HPDE6-E6E7 (cell line): ENCODE measurements around the gene GPR68.
"Not testable (repeated sequence)": the region's sequence is repeated elsewhere in the genome, so short reads cannot be mapped to it uniquely, and the experiment has no call there.

Experiments
- DNase-seq: peaks from one replicate; pipeline ENCODE4 v3.0.0; 2011; ENCODE audit warnings: missing footprints; ENCODE audit errors: extremely low spot score

The GPR68 gene

DNA sequence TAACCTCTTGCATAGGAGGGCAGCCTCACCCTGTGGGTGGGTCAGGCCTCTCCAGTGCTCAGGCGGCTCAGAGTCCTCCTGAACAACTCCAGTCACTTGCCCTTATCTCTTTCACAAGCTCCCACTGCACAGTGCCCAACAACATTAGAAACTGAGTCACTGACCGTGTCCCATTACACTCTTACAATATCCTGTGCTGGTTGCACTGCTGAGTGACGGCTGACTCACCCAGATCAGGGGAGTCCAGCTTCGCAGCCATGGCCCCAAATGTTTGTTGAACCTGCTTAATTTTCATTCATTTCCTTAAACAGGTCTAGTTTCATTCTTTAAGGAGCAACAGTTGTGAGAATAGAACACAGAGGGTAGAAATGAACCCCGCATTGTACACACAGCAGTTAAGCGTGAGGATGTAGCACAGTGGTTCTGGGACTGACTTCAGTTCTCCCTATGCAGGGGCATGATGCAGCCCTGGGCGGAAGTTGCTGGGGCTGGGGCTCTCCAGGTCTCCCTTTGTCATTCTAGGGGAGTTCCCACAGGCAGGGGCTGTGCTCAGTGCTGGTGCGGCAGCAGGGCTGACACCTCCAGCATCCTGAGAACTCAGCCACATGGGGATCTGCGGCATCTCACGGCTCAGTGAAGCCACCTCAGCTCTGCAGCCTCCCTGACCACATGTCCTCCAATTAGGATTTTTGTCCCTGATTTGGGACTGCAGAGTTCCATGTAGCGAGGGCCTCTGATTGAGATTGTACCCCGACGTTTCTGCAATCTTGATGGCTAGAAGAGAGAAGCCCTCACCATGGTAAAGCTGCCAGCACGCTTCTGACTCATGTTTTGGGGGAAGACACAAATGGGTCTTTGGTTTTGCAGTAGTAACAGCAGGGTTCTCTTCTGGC, 16.1 kb downstream of the GPR68 start:
- DNase-seq, result peak; percentile 84

DNA sequence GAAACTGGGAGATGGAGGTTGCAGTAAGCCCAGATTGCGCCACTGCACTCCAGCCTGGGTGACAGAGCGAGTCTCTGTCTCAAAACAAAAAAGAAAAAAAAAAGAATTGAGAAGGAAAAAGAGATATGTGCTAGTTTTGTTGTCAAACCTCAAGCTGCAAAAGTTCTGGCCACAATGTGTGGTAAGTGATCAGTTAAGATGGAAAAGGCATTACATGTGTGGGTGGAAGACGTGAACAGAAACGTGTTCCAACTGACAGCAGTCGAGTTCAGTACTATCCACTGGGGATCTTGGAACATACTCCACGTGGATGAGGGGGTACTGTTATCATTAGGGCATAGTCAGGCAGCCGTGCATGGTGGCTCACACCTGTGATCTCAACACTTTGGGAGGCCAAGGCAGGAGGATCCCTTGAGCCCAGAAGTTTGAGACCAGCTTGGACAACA, 17.3 kb downstream of the GPR68 start:
- no peak for DNase-seq

DNA sequence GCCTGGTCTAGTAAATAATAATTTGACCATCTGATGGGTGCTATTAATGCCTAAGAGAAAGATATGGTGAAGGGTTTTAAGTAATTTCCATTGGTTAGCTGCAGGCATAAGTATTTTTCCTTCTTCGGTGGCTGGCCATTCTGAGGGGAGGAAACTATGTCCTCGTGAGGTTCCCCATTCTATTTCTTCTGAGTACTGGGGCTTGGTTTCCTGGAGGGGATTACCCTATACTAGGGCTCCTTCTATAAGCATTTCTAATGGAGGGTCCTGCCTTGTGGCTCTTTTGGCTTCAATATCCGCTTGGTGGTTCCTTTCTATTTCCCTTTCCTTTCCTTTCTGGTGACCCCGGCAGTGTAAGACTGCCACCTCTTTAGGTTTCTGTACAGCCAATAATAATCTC, 18.1 kb downstream of the GPR68 start:
- not testable (repeated sequence) for DNase-seq

DNA sequence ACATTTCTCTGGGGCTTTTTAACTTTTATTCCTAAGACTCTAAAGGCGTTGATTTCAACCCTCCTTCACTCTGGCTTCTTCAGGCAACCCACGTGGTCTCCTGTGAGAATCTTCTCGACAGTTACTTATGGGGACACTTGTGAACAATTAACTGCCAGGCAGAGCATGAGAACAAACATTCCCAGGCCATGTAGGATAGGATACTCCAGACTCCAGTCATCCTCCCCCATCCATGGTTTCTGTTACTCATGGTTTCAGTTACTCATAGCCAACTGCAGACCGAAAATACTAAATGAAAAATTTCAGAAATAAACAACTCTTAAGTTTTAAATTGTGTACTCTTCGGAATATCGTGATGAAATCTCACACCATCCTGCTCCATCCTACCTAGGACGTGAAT, 19.5 kb downstream of the GPR68 start:
- DNase-seq, result no peak

DNA sequence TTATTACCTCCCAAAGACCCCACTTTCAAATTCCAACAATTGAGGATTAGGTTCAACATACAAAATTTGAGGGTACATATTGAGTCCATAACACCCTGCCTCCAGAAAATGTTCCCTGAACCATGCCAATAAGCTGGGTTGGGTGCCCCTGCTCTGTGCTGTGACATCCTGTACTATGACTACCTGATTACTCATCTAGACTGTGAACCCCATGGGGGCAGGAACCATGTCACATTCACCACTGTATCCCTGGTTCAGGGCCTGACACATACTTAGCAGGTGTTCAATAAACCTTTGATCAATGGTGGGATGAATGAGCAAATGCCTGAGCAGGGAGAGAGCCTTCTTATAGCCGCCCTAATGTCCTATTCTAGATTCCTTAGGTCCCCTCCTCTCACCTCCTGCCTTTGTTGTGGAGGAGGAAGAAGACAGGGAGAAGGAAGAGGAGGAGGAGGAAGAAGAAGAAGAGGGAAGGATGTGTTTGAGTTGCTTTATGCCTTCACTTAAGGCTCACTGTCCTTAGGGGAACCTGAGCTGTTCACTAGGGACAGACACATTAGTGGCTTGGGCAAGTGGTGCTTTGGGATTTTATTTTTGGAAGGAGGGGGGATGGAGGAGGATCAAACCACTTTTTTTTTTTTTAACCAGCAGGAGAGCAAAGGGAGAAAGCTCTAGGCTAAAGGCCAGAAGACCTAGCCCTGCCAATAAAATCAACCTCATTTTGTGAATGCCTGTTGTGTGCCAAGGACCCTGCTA, 21.3 kb downstream of the GPR68 start:
- no peak for DNase-seq

DNA sequence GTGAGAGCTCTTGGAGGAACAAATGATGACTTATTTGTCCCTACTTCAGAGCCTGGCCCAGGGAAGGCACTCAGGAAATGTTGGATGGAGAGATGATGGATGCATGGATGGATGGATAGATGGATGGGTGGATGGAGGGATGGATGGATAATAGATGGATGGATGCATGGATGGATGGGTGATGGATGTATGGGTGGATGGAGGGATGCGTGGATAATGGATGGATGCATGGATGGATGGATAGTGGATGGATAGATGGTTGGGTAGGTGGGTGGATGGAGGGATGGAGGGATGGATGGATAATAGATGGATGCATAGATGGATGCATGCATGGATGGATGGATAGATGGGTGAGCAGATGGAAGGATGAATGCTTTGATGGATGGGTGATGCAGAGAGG, 23.2 kb downstream of the GPR68 start:
- no peak for DNase-seq

DNA sequence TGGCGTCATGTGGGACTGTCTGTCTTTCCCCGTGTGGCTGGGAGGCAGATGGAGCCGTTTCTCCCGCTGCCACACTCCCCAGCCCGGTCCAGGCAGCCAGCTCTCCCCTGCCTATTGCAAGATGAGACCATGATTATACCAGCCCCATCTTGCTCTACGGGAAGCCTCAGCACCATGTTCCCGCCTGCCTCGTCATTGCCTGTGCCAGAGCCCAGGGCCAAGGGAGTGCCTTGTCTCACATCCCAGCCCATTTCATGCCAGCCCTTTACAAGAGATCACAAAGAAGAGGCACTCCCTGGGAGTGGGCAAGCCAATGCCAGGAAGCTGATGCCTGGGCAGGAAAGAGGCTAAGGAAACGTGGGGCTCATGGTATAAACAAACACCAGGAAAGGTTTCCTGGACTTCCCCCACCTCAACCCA, 23.9 kb downstream of the GPR68 start:
- DNase-seq, result no peak

DNA sequence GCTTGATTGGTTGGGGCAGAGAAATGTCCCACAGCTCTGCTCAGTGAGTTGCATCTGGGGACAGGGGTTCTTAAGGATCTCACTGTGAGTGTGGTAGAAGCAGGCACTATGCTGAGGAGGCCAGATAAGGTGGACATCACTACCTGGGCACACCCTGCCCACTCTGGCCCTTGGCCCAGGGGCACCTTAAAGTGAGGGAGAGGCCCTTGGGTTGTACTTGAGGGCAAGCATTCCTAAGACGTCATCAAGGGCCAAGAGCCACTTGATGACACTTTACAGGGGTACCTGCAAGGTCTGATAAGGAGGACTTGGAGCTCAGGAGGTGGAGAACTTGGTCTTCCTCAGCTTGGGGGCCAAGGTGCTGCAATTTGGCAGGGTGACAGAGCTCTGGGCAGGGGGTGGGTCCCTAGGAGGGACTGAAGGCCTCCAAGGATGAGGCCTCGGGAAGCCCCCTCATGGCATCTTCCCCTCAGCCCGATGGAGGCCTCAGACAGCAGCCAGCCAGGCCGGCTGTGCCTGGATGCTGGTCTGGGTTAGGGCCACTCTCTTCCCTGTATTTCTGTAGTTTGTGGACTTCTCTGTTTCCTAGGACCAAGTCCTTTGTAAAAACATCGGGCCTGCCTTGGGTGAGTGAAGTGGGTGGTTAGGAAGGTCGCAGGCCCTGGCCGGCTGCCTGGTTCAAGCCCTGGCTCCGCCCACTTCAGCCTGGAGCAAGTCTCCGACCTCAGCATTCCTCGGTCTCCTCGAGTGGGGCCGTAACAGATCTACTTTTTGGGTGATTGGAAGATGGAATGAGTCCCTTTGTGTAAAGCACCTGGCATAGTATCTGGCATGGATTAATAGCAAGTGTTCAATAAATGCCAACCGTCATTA, 24.8 kb downstream of the GPR68 start:
- DNase-seq, result no peak

DNA sequence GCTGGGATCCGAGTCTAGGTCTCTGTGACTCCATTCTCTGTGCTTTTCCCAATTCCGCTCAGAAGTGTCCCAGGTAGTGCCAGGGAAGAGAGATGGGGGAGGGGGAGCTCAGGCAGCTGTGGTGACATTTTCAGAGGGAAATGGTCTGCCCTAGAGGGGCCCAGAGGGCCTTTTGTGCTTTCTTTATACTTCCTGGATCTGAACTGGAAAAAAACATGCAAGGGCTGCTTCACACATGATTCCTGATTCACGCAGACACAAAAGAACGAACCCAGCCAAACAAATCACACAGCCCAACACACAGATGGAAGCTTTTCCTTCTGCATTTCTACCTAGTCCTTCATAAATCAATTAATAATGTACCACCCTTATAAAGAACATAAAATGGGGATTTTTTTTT, 26.5 kb downstream of the GPR68 start:
- DNase-seq, result no peak

DNA sequence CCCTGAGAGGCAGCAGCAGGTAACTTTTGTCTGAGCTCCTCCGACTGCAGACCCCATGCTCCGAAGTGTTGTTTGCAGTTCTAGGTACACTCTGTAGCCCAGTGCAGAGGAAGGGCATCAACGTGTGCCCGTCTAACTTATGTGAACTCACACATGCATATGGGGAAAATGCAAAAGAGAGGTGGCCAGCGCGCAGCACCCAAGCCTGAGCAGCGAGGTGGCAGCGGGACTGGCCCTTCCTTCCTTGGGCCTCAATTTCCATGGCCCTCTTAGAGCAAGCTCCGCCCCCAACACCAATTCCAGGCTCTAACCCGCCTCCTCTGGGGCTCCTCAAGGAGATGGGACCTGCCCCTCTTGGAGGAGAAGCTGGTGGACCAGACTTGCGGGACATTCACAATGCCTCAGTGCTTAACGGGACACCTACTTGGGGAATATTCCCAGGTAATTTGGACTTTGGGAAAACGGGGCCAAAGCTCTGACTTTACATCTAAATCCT, 27.7 kb downstream of the GPR68 start:
- DNase-seq, result no peak

DNA sequence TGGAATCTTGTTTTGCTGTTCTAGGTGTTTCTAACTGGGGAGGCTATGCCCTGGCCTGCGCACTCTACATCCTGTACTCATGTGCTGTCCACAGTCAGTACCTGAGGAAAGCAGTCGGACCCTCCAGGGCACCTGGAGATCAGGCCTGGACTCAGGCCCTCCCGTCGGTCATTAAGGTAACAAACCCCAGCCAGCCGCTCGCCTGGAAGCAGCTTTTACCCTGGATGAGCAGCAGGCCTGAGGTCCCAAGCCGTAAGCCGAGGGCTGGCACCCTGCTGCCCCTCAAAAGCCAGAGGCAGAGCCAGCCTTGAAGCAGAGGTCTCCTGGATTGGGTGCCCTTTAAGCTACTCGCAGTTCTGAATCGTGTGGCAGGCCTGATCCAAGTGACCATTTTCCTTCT, 29.1 kb downstream of the GPR68 start:
- DNase-seq, result no peak

DNA sequence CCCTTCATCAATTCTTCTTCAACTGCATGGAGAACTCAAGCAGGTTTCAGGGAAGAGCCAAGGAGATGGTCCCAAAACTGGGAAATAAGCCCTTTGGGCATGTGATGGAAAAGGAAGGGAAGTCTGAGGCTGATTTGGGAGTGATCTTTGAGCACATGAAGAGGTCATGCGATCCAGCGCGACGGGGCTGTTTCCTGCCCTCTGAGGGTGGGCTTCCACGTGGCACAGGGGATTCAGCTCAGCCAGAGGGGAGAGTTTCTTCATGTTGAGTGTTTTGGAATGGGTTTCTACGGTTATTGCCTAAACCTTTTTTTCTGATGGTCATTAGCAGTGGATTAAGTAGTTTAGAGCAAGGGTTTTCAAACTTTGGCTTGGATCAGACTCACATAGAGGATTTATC, 30.2 kb downstream of the GPR68 start:
- DNase-seq, result no peak

DNA sequence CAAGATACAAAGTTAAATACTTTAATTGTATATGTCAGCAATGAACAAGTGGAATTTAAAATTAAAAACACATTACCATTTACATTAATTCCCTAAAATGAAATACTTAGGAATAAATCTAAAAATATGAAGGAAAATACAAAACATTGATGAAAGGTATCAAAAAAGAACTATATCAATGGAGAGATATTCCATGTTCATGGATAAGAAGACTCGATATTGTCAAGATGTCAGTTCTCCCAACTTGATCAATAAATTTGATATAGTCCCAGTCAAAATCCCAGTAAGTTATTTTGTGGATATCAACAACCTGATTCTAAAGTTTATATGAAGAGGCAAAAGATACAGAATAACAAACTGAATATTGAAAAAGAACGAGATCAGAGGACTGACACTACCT, 33.5 kb downstream of the GPR68 start:
- no peak for DNase-seq

DNA sequence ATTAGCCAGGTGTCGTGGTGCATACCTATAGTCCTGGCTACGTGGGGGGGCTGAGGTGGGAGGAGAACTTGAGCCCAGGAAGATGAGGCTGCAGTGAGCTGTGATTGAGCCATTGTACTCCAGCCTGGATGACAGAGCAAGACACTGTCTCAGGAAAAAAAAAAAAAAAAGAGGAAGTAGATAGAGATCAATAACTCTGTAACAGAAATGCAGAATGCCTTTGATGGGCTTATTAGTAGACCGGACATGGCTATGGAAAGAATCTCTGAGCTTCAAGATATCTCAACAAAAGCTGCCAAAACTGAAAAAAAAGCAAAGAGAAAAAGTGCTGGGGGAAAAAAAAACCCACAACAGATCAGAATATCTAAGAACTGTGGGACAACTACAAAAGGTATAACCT, 37.5 kb downstream of the GPR68 start:
- DNase-seq, result no peak

DNA sequence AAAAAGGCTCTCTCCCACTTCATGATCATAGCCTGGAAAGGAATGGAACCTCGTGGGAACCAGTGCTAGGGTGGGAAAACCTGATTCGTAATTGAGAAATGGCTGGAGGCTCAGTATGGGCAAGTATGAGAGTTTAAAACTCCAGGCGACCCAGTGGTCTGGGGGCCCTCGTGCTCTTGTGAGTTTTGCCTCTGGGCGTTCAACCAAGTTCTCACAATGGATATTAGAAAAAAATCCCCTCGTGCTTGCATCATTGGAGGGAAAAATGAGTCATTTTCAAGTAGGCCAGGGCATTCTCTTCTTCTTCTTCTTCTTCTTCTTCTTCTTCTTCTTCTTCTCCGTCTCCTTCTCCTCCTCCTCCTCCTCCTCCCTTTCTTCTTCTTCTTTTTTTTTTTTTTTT, 39.0 kb downstream of the GPR68 start:
- no peak for DNase-seq

DNA sequence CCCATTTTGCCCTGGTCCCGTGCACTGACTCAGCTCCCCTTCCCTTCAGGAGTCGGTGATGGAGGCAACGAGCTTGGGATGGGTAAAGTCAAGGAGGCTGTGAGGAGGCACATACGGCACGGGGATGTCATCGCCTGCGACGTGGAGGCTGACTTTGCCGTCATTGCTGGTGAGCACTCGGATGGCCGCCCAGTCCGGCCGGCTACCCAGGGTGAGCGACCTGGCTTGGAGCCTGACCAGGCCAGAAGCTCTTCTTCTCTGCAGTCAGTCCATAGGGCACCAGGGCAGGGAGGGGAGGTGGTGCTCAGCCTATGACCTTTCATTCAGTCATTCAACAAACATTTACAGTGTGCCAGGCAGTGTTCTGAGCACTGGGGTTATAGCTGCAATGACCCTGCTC, 39.8 kb downstream of the GPR68 start:
- no peak for DNase-seq

DNA sequence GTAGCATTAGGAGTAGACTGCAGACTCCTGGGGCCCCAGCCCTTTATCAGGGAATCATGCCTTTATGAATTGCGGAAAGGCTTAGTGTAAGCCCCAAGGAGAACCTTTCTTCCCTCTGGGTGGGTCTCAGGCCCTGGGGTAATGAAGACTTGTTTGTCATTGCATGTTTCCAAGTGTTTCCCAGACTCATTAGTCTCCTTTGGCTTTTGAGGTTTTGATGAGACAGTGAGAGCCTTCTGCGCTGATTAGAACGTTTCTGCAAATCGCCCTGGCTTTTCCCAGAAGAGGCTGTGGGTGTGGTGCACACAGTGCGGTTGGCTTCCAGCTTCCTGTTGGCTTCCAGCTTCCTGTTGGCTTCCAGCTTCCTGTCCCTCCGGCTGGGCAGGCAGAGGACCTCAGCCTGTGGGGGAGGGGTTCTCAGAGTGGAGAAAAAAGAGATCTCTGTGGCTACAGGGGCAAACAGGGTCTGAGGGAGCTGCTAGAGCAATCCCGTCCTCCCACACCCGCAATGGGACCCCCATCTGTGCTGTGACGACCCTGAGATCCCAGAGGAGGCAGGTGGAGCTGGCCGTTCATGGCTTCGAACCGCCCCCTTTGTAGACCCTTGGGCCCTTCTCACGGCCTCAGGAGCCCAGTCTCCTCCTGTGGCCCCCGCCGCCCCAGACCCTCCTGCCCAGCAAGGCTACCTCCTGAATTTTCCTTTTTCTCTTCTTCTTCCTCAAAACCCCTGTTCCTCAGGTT, 42.1 kb downstream of the GPR68 start:
- no peak for DNase-seq

DNA sequence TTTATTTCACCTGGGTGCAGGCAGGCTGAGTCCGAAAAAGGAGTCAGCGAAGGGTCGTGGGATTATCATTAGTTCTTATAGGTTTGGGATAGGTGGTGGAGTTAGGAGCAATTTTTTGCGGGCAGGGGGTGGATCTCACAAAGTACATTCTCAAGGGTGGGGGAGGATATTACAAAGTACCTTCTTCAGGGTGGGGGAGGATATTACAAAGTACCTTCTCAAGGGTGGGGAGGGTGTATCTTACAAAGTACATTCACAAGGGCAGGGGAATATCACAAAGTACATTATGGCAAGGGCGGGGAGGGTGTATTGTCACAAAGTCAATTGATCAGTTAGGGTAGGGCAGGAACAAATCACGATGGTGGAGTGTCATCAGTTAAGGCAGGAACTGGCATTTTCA, 43.7 kb downstream of the GPR68 start:
- not testable (repeated sequence) for DNase-seq

DNA sequence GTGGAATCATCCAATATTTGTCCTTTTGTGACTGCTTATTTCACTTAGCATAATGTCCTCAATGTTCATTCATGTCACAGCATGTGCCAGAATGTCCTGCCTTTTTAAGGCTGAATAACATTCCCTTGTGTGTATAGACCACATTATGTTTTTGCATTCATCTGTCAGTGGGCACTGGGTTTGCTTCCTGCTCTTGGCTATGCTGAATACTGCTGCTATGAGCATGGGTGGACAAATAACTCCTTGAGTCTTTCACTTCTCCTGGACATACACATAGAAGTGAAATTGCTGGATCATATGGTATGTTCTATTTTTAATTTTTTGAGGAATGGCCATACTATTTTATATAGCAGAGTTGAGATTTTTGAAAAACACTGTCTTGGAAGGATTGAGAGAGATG, 46.9 kb downstream of the GPR68 start:
- DNase-seq, result no peak

DNA sequence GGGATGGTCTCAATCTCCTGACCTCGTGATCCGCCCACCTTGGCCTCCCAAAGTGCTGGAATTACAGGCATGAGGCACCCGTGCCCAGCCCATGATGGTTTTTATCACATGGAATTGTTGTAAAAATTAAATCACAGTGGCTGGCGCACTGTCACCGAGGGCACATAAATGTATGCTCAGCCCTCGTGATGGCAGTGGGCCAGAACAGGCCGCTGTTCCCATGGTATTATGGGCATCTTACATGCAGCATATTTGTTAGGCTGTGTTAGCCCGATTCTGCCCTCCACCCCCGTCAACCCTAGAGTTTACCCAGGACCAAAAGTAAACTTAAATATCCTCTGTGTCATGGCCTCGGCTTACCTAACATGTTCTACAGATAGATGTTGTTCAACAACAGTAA, 48.6 kb downstream of the GPR68 start:
- no peak for DNase-seq

DNA sequence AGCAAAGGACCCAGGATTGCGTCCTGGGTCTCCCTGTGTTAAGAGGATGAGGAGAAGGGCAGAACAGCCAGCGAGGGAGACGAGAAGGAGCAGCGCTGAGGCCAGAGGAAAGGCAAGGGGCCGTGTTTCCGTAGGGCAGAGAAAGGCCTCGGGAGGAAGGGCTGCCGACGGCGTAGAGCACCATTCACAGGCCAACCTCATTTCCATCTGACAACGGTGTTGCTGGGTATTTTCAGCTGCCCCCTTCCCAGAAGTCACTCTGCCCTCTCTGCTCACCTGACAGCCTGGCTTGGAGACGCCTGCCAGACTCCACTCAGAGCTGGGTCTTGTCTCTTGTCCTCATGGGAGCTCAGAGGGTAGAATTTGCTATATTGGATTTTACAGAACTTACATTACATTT, 51.4 kb downstream of the GPR68 start:
- DNase-seq, result no peak
